GM12878 (cell line): ENCODE results near the gene ETV6. TPM values are rescaled to one million over a fixed set of nuclear protein-coding genes. Genes with fewer than 3 reads are reported as not detected.

Experiments used
- ATAC-seq: fragments of 200-7000 bp; cut with Tn5 transposase; 3 replicates; pipeline ENCODE4 v1.9.1; 2020; ENCODE audit warnings: mild to moderate bottlenecking, moderate library complexity
- BruUV-seq: library from RNA; stranded (reverse); fragments of 400-500 nt; replicated peaks from 2 replicates; lab custom pipeline; 2021; lab: Mats Ljungman, UMichigan
- CTCF ChIA-PET: fragments of 300-600 bp; sonication (Branson Sonifier 250); formaldehyde crosslinking; extraction: SDS; loops from one replicate; lab custom pipeline; 2021; ENCODE audit warnings: inconsistent platforms; lab: Yijun Ruan, JAX
- POLR2A ChIA-PET: fragments of 350-600 bp; formaldehyde crosslinking; extraction: SDS; loops from one replicate; lab custom pipeline; 2021; ENCODE audit warnings: inconsistent platforms; lab: Charles Lee
- RAD21 ChIA-PET: fragments of 300-600 bp; sonication (Branson Sonifier 250); formaldehyde crosslinking; loops from one replicate; lab custom pipeline; 2023; ENCODE audit warnings: antibody characterized with exemption; ENCODE audit not compliant: unreplicated experiment; lab: Charles Lee
- SMC1A ChIA-PET: fragments of 300-600 bp; sonication (Branson Sonifier 250); formaldehyde crosslinking; loops from one replicate; lab custom pipeline; 2023; ENCODE audit not compliant: unreplicated experiment, uncharacterized antibody; lab: Charles Lee
- DNase-seq: peaks from one replicate; pipeline ENCODE4 v3.0.0-alpha.2; 2011; ENCODE audit warnings: low read depth, low spot score
- FAIRE-seq: peaks from 3 replicates; lab custom pipeline; 2011; peaks lifted over from hg19 to GRCh38; lab: Jason Lieb, UNC
- H2AFZ ChIP-seq: 2 replicates; pipeline ENCODE4 v1.6.0; 2011; ENCODE audit warnings: low read depth, low read length, control low read depth; ENCODE audit not compliant: control insufficient read depth
- H3K27ac ChIP-seq: 2 replicates; pipeline ENCODE4 v1.5.1; 2011; ENCODE audit warnings: control low read depth; ENCODE audit not compliant: control insufficient read depth, insufficient read depth
- H3K27me3 ChIP-seq, 2 experiments: replicated peaks in 1 of 2; 2 replicates each; pipeline versions ENCODE4 v1.6.0 to v1.6.1; 2011; ENCODE audit warnings: low read length in 1 of 2; ENCODE audit not compliant: control insufficient read depth in 2 of 2, insufficient read depth in 2 of 2
- H3K36me3 ChIP-seq, 2 experiments: 2 replicates each; pipeline ENCODE4 v1.5.1; 2011; ENCODE audit warnings: low read length in 1 of 2; ENCODE audit not compliant: control insufficient read depth in 2 of 2, insufficient read depth in 2 of 2
- H3K4me1 ChIP-seq: 2 replicates; pipeline ENCODE4 v1.6.1; 2011; ENCODE audit warnings: mild to moderate bottlenecking, low read length, moderate library complexity, mixed read lengths; ENCODE audit not compliant: control insufficient read depth, insufficient read depth
- H3K4me2 ChIP-seq: 2 replicates; pipeline ENCODE4 v1.6.0; 2011; ENCODE audit warnings: control low read depth; ENCODE audit not compliant: control insufficient read depth, insufficient read depth
- H3K4me3 ChIP-seq: fragments of 200-600 bp; sonication (generic); 2 replicates; pipeline ENCODE4 v1.5.1; 2016
- H3K79me2 ChIP-seq: 2 replicates; pipeline ENCODE4 v1.6.0; 2011; ENCODE audit warnings: low read length; ENCODE audit not compliant: control insufficient read depth, insufficient read depth
- H3K9ac ChIP-seq: 2 replicates; pipeline ENCODE4 v1.8.0; 2011; ENCODE audit warnings: low read length, control low read depth, mixed read lengths; ENCODE audit not compliant: control insufficient read depth, insufficient read depth
- H3K9me3 ChIP-seq: replicated peaks from 3 replicates; pipeline ENCODE4 v1.5.1; 2011; ENCODE audit warnings: mild to moderate bottlenecking, low read length; ENCODE audit not compliant: control insufficient read depth, insufficient read depth
- H4K20me1 ChIP-seq: 2 replicates; pipeline ENCODE4 v1.6.0; 2011; ENCODE audit not compliant: control insufficient read depth, insufficient read depth
- BRCA1 ChIP-seq: IDR thresholded peaks from 2 replicates; pipeline ENCODE4 v1.6.1; 2011; ENCODE audit warnings: low read depth, low read length, improper control_type of control experiment
- CBX3 ChIP-seq: fragments of 200-600 bp; sonication (generic); IDR thresholded peaks from 2 replicates; pipeline ENCODE4 v1.6.1; 2016; ENCODE audit warnings: low read depth, borderline replicate concordance
- CBX5 ChIP-seq: sonication (generic); IDR thresholded peaks from 2 replicates; pipeline ENCODE4 v1.6.1; 2016; ENCODE audit warnings: low read depth, moderate library complexity, mild to moderate bottlenecking, inconsistent platforms
- CEBPB ChIP-seq, 2 experiments: fragments of 150-350 bp in 1 of 2; IDR thresholded peaks; 2 replicates each; pipeline ENCODE4 v1.6.1; 2012 to 2014; ENCODE audit warnings: low read depth in 2 of 2, low read length in 2 of 2, borderline replicate concordance in 1 of 2, inconsistent platforms in 1 of 2
- EED ChIP-seq: sonication (generic); IDR thresholded peaks from 2 replicates; pipeline ENCODE4 v1.6.1; 2016; ENCODE audit warnings: antibody characterized with exemption, low read depth
- HDGF ChIP-seq: fragments of 450-650 bp; IDR thresholded peaks from 2 replicates; pipeline ENCODE4 v1.6.1; 2016; ENCODE audit warnings: antibody characterized with exemption
- IKZF2 ChIP-seq, 2 experiments: fragments of 450-650 bp; IDR thresholded peaks; 2 replicates each; pipeline ENCODE4 v1.6.1; 2017; ENCODE audit warnings: mild to moderate bottlenecking in 2 of 2, moderate library complexity in 2 of 2
- KAT2A ChIP-seq: conservative IDR thresholded peaks from 2 replicates; pipeline ENCODE4 v1.6.1; 2011; ENCODE audit warnings: low read depth, low read length; ENCODE audit not compliant: control insufficient read depth
- NFYB ChIP-seq: IDR thresholded peaks from 2 replicates; pipeline ENCODE4 v1.6.1; 2011; ENCODE audit warnings: low read depth, mild to moderate bottlenecking, low read length, improper control_type of control experiment, moderate library complexity; ENCODE audit not compliant: insufficient read depth
- POU2F2 ChIP-seq: IDR thresholded peaks from 3 replicates; pipeline ENCODE4 v1.6.1; 2011; ENCODE audit warnings: low read depth, mild to moderate bottlenecking, low read length, borderline replicate concordance
- RUNX3 ChIP-seq: IDR thresholded peaks from 2 replicates; pipeline ENCODE4 v1.6.1; 2012; ENCODE audit warnings: low read length, inconsistent platforms
- TCF12 ChIP-seq: IDR thresholded peaks from 2 replicates; pipeline ENCODE4 v1.6.1; 2011; ENCODE audit warnings: low read depth, mild to moderate bottlenecking, low read length
- TCF3 ChIP-seq: IDR thresholded peaks from 2 replicates; pipeline ENCODE4 v1.6.1; 2012; ENCODE audit warnings: low read depth, mild to moderate bottlenecking, low read length, borderline replicate concordance; ENCODE audit not compliant: insufficient read depth
- WGBS: methylation state at CpG from one replicate; pipeline ENCODE4 v1.1.6; 2016; ENCODE audit warnings: low lambda C conversion rate; ENCODE audit not compliant: insufficient replicate concordance, insufficient coverage; ENCODE audit errors: missing lambda C conversion rate; 5-methylcytosine and 5-hydroxymethylcytosine counted together
- in situ Hi-C: fragments of 300-500 bp; cut with MboI; formaldehyde crosslinking; loops from 9 replicates; pipeline ENCODE4 v1.14.3; 2018; ENCODE audit warnings: mixed read lengths
- intact Hi-C: fragments of 100-400 bp; cut with micrococcal nuclease; formaldehyde crosslinking; loops from one replicate; pipeline ENCODE4 v1.14.2; 2022; ENCODE audit not compliant: unreplicated experiment
- polyA plus RNA-seq, 11 experiments: library from polyadenylated mRNA; depleted of rRNA in 4 of 11; unstranded in 6 of 11; stranded (reverse) in 5 of 11; fragments of >200 nt; fragmentation: Nextera tagmentation in 4 of 11; fragmentation: Illumina TruSeq in 1 of 11; extraction: Ambion mirVana in 4 of 11; extraction: Trizol in 1 of 11; gene quantifications; 1 replicate in 1 of 11; 2 replicates in 10 of 11; pipeline versions ENCODE4 v1.2.1 to v1.2.3, GENCODE V29; 2011 to 2016; ENCODE audit warnings: inconsistent platforms in 2 of 11, missing spikeins in 2 of 11, low read depth in 1 of 11
- total RNA-seq, 4 experiments: library from RNA; depleted of rRNA in 3 of 4; stranded (reverse); fragments of >200 nt in 3 of 4; fragmentation: Illumina TruSeq in 1 of 4; extraction: Trizol in 1 of 4; gene quantifications; 2 replicates each; pipeline versions ENCODE4 v1.2.1 to v1.2.3, GENCODE V29; 2013 to 2021
- TF ChIP-seq, protein P1 (sequence below): fragments of 450-650 bp; IDR thresholded peaks from 2 replicates; pipeline ENCODE4 v1.6.1; 2017; ENCODE audit warnings: mild to moderate bottlenecking, moderate library complexity
- TF ChIP-seq, protein P2 (sequence below): fragments of 450-650 bp; IDR thresholded peaks from 2 replicates; pipeline ENCODE4 v1.6.1; 2017; ENCODE audit warnings: borderline replicate concordance

Gene ETV6
- total and polyA plus RNA-seq, 10 of the 15 experiments (the other 5 are each of a cell fraction or from before 2014, with no cell fraction given), result 6.6 to 74.8 (median 24.6) TPM

DNA sequence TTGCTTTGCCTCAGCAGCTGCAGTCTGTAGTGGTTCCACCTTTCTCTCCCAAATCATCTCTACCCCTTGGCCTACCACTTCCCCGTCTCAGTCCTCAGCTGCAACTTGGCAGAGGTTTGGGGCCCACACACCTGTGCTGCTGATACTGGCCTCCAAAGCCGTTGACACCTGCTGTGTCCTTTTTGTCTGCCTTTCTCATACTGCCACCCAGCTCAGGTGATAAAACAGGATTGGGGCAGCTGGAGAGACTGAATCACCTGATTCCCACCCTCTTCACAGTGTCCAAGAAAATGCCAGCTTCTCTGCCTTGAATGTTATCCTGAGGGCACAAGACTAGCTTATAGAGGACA, 103.7 kb downstream of the ETV6 start:
- CTCF ChIA-PET, result interaction anchor here (1.1 kb wide), 1 partner anchor 98 kb away, joined by 3 read pairs; no protein-coding TSS in a partner anchor
- FAIRE-seq (no peak), ATAC-seq (no peak), DNase-seq (no peak)
- Histone ChIP-seq H3K27ac (peak overlapping the region; percentile 100), H3K27me3 (no peaks in the 10 kb centered on the region), H3K4me3 (no peak overlapping the region), H3K4me1 (peaks cover 68% of the 10 kb centered on the region), H3K9ac (peak overlapping the region; percentile 3), H3K9me3 (no peaks in the 10 kb centered on the region; the same call in 2 of the 3 replicates), H3K79me2 (peaks cover 88% of the 10 kb centered on the region), H2AFZ (no peak overlapping the region), H4K20me1 (no peaks in the 10 kb centered on the region), H3K4me2 (peak overlapping the region; percentile 72; the same call in 1 of the 2 replicates), H3K36me3 (peaks cover 16 to 43% of the 10 kb centered on the region in 2 experiments)
- in situ Hi-C loops (no loop called here), intact Hi-C loops (no loop called here)
- 3% methylated on average over 2 of the region's 2 CpGs for WGBS
- BruUV-seq, result no TSS peak
- SMC1A ChIA-PET, result interaction anchor here (0.8 to 39.9 kb wide), 5 partner anchors 2 to 257 kb away, joined by 3 to 1116 read pairs (median 433); no protein-coding TSS in a partner anchor
- RAD21 ChIA-PET, result interaction anchor here (0.6 to 21.4 kb wide), 5 partner anchors 10 to 280 kb away, joined by 3 to 497 read pairs (median 6); no protein-coding TSS in a partner anchor
- POLR2A ChIA-PET, result interaction anchor here (1.3 to 7.7 kb wide), 2 partner anchors 9 to 10 kb away, joined by 3 to 144 read pairs; no protein-coding TSS in a partner anchor
- peak; percentile 59 for TF ChIP-seq EED
- TF ChIP-seq CBX5, result no peak
- 0 out of 4 replicates have a peak, but pooled peaks of 1 of the 2 experiments have one; percentile 26 for TF ChIP-seq IKZF2 (IDR thresholded peaks at IDR 0.05)
- no peak for TF ChIP-seq POU2F2
- TF ChIP-seq RUNX3, result peak; percentile 26; the same call in 1 of the 2 replicates
- no peak for TF ChIP-seq CBX3
- TF ChIP-seq NFYB, result no peak
- TF ChIP-seq, protein P1, sequence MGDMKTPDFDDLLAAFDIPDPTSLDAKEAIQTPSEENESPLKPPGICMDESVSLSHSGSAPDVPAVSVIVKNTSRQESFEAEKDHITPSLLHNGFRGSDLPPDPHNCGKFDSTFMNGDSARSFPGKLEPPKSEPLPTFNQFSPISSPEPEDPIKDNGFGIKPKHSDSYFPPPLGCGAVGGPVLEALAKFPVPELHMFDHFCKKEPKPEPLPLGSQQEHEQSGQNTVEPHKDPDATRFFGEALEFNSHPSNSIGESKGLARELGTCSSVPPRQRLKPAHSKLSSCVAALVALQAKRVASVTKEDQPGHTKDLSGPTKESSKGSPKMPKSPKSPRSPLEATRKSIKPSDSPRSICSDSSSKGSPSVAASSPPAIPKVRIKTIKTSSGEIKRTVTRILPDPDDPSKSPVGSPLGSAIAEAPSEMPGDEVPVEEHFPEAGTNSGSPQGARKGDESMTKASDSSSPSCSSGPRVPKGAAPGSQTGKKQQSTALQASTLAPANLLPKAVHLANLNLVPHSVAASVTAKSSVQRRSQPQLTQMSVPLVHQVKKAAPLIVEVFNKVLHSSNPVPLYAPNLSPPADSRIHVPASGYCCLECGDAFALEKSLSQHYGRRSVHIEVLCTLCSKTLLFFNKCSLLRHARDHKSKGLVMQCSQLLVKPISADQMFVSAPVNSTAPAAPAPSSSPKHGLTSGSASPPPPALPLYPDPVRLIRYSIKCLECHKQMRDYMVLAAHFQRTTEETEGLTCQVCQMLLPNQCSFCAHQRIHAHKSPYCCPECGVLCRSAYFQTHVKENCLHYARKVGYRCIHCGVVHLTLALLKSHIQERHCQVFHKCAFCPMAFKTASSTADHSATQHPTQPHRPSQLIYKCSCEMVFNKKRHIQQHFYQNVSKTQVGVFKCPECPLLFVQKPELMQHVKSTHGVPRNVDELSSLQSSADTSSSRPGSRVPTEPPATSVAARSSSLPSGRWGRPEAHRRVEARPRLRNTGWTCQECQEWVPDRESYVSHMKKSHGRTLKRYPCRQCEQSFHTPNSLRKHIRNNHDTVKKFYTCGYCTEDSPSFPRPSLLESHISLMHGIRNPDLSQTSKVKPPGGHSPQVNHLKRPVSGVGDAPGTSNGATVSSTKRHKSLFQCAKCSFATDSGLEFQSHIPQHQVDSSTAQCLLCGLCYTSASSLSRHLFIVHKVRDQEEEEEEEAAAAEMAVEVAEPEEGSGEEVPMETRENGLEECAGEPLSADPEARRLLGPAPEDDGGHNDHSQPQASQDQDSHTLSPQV, result no peak
- peak; percentile 79 for TF ChIP-seq TCF3
- TF ChIP-seq KAT2A, result no peak
- peak; percentile 75; the same call in 1 of the 2 replicates for TF ChIP-seq TCF12
- TF ChIP-seq BRCA1, result no peak
- TF ChIP-seq HDGF, result peak; percentile 85
- TF ChIP-seq CEBPB (IDR thresholded peaks at IDR 0.05; ENCODE audit: borderline replicate concordance in 1 of 2, low read depth in 2 of 2, low read length in 2 of 2), result no peak
- TF ChIP-seq, protein P2, sequence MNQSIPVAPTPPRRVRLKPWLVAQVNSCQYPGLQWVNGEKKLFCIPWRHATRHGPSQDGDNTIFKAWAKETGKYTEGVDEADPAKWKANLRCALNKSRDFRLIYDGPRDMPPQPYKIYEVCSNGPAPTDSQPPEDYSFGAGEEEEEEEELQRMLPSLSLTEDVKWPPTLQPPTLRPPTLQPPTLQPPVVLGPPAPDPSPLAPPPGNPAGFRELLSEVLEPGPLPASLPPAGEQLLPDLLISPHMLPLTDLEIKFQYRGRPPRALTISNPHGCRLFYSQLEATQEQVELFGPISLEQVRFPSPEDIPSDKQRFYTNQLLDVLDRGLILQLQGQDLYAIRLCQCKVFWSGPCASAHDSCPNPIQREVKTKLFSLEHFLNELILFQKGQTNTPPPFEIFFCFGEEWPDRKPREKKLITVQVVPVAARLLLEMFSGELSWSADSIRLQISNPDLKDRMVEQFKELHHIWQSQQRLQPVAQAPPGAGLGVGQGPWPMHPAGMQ, result no peak
